ENCODE data around the gene PLPP6. TPM values are rescaled to one million over a fixed set of nuclear protein-coding genes. Genes with fewer than 3 reads are reported as not detected.
A peak's percentile ranks its signal among the peaks of the same experiment; 100 is the strongest.

PLPP6 gene
- total and polyA plus RNA-seq, 2 of the 13 experiments (the other 11 are each of a cell fraction or from before 2014, with no cell fraction given): 12.1 to 15.5 TPM

DNA sequence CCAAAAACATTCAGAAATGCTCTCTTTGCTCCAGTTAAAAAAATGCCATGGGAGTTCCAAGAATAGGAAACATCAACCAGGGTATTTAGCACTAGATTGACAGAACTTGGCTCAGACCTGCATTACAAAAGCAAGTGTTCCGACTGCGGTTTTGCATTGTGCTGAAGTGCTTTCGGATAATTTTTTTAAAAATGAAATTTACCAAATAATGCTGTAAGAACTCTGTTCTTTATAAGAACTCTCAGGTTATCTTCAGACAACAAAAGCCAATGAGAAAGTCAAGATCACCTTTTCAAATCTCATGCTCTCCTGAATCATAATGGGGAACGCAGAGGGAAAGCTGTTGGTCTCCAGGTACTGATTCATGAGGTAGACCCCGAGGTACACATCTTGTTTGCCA lies 483 bp upstream of the PLPP6 start:
- Histone ChIP-seq H3K27ac (ENCODE audit: extremely low read length, insufficient read depth, low read length) (no peak overlapping the region), H3K9me3 (ENCODE audit: low read length) (no peaks in the 10 kb centered on the region), H3K4me3 (replicated peaks in 1 of 3; ENCODE audit: insufficient read depth in 1 of 3, low read depth in 2 of 3, low read length in 3 of 3) (peak overlapping the region in 1 of 3 experiments; percentile 81; a peak in 1 of 6 replicates), H3K36me3 (replicated peaks in 1 of 2; ENCODE audit: control insufficient read depth in 1 of 2, insufficient read depth in 2 of 2, low read length in 2 of 2) (no peaks in the 10 kb centered on the region), H3K27me3 (ENCODE audit: control insufficient read depth in 1 of 2, insufficient read depth in 2 of 2, low read length in 2 of 2) (no peaks in the 10 kb centered on the region), H3K79me2 (ENCODE audit: insufficient read depth, low read length) (peaks cover 12% of the 10 kb centered on the region), H4K20me1 (ENCODE audit: insufficient read depth, low read length) (no peaks in the 10 kb centered on the region), H3K4me2 (ENCODE audit: low read depth, low read length) (peak overlapping the region; percentile 59), H2AFZ (ENCODE audit: low read length) (no peak overlapping the region), H3K9ac (ENCODE audit: insufficient read depth, low read depth, low read length) (no peak overlapping the region), H3K4me1 (ENCODE audit: insufficient read depth, low read length) (peaks cover 64% of the 10 kb centered on the region)
- CTCF ChIA-PET (ENCODE audit: low intra/inter-chr PET ratio, low total read pairs): interaction anchor here (1.0 to 1.1 kb wide), 2 partner anchors 18 to 22 kb away, joined by 3 read pairs; partner anchors contain the start of gene CDC37L1
- 31% methylated on average over 5 of the region's 5 CpGs for WGBS (ENCODE audit: low lambda C conversion rate)
- no peak for TF ChIP-seq ZBED4 (CRISPR knock-in tag; IDR thresholded peaks at IDR 0.05; ENCODE audit: borderline replicate concordance)
- TF ChIP-seq, protein P1, sequence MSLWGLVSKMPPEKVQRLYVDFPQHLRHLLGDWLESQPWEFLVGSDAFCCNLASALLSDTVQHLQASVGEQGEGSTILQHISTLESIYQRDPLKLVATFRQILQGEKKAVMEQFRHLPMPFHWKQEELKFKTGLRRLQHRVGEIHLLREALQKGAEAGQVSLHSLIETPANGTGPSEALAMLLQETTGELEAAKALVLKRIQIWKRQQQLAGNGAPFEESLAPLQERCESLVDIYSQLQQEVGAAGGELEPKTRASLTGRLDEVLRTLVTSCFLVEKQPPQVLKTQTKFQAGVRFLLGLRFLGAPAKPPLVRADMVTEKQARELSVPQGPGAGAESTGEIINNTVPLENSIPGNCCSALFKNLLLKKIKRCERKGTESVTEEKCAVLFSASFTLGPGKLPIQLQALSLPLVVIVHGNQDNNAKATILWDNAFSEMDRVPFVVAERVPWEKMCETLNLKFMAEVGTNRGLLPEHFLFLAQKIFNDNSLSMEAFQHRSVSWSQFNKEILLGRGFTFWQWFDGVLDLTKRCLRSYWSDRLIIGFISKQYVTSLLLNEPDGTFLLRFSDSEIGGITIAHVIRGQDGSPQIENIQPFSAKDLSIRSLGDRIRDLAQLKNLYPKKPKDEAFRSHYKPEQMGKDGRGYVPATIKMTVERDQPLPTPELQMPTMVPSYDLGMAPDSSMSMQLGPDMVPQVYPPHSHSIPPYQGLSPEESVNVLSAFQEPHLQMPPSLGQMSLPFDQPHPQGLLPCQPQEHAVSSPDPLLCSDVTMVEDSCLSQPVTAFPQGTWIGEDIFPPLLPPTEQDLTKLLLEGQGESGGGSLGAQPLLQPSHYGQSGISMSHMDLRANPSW (CRISPR knock-in tag; IDR thresholded peaks at IDR 0.05; ENCODE audit: borderline replicate concordance): 0 out of 2 replicates have a peak, but pooled peaks have one; percentile 8
- no peak for TF ChIP-seq DPF2 (CRISPR knock-in tag; IDR thresholded peaks at IDR 0.05; ENCODE audit: borderline replicate concordance, low read depth)
- no peak for TF ChIP-seq TSC22D2 (CRISPR knock-in tag; IDR thresholded peaks at IDR 0.05; ENCODE audit: borderline replicate concordance)
- FAIRE-seq (no peak), DNase-seq (ENCODE audit: low spot score) (no peak), ATAC-seq (no peak)
- in situ Hi-C loops (cut with HindIII; ENCODE audit: extremely low pct_ligation_motif_present, low pct_unique_long_range_greater_than_20kb) (no loop called here), intact Hi-C loops (cut with micrococcal nuclease; ENCODE audit: unreplicated experiment) (loop anchor here (5.0 kb wide), 1 partner anchor 36 kb away; no protein-coding TSS in a partner anchor)
- no TSS peak for BruUV-seq (replicated peaks)
- POLR2A ChIA-PET: interaction anchor here (0.6 to 2.6 kb wide), 9 partner anchors 13 to 967 kb away, joined by 3 to 34 read pairs (median 5); partner anchors contain the start of genes AK3, CDC37L1 and RIC1

All from HepG2 (cell line).